Measurements from ENCODE around the gene KCNRG. TPM values are rescaled to one million over a fixed set of nuclear protein-coding genes. Genes with fewer than 3 reads are reported as not detected.

KCNRG gene
- total RNA-seq, 1 experiment from 2014 or later = 0.20 TPM

DNA sequence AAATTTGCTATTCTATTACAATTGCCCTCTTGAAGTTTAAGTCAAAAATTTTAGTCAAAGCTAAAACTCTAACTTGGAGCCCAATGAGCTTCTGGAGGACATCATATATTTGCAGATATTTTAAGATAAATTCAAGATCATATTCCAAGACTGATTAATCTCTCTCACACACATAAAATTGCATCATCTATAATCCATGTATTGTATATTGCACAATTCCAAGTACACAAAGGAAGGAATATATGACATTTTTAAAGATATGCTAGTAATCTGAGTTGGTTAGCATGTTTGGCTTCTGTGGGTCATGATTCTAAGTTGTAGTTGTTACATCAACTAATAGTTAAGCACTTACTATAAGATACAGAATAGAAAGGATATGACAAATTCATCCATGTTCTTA, 53.3 kb downstream of the KCNRG start:
- peaks cover 56% of the 10 kb centered on the region for H3K36me3 Mint-ChIP-seq (ENCODE audit: insufficient read depth, unreplicated experiment)
- no peak overlapping the region for H3K27ac Mint-ChIP-seq (ENCODE audit: unreplicated experiment)
- Histone ChIP-seq H3K27me3 (replicated peaks; ENCODE audit: control insufficient read depth, insufficient read depth, low read length) (no peaks in the 10 kb centered on the region), H3K36me3 (ENCODE audit: control insufficient read depth, insufficient read depth, low read length) (peaks cover 3% of the 10 kb centered on the region; the same call in 1 of the 2 replicates), H3K4me3 (ENCODE audit: low read depth, low read length) (no peak overlapping the region), H3K9me3 (no peaks in the 10 kb centered on the region), H3K4me1 (no peaks in the 10 kb centered on the region; the same call in 1 of the 2 replicates)
- no peak overlapping the region for H3K4me3 Mint-ChIP-seq (ENCODE audit: unreplicated experiment)
- CTCF ChIA-PET = interaction anchor here (0.6 kb wide), 3 partner anchors 63 to 424 kb away, joined by 3 read pairs; no protein-coding TSS in a partner anchor
- no peaks in the 10 kb centered on the region for H3K9me3 Mint-ChIP-seq (ENCODE audit: unreplicated experiment)
- POLR2A ChIA-PET = no interaction called here
- H3K4me1 Mint-ChIP-seq (ENCODE audit: low read depth, unreplicated experiment) = peaks cover 2% of the 10 kb centered on the region
- TF ChIP-seq, protein P1, sequence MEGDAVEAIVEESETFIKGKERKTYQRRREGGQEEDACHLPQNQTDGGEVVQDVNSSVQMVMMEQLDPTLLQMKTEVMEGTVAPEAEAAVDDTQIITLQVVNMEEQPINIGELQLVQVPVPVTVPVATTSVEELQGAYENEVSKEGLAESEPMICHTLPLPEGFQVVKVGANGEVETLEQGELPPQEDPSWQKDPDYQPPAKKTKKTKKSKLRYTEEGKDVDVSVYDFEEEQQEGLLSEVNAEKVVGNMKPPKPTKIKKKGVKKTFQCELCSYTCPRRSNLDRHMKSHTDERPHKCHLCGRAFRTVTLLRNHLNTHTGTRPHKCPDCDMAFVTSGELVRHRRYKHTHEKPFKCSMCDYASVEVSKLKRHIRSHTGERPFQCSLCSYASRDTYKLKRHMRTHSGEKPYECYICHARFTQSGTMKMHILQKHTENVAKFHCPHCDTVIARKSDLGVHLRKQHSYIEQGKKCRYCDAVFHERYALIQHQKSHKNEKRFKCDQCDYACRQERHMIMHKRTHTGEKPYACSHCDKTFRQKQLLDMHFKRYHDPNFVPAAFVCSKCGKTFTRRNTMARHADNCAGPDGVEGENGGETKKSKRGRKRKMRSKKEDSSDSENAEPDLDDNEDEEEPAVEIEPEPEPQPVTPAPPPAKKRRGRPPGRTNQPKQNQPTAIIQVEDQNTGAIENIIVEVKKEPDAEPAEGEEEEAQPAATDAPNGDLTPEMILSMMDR (IDR thresholded peaks at IDR 0.05; ENCODE audit: insufficient read depth in 1 of 2, low read depth in 1 of 2, low read length in 1 of 2, severe bottlenecking in 1 of 2, unreplicated experiment in 1 of 2) = no peak
- intact Hi-C loops (cut with micrococcal nuclease; ENCODE audit: unreplicated experiment) = no loop called here
- no peaks in the 10 kb centered on the region for H3K27me3 Mint-ChIP-seq (ENCODE audit: insufficient read depth, unreplicated experiment)
- no peak for DNase-seq
- BruUV-seq (replicated peaks) = no TSS peak

DNA sequence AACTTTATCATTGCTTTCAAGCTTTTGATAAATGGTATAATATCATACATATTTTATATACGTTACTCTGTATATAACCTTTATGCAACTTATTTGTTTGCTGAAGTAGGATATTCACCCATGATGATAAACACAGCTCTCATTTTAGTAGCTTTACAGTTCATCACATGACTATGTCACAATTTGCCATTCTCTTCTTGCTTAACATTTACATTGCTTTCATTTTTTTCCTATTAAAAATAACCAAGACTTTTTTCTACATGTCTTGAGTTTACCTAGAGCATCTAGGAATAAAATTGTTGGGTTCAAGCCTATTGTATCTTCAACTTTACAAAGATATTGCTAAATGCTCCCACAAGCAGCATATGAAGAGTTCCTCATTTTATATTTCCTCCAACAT, 54.0 kb downstream of the KCNRG start:
- CTCF ChIA-PET = no interaction called here
- Histone ChIP-seq H3K9me3 (no peaks in the 10 kb centered on the region), H3K4me1 (no peaks in the 10 kb centered on the region; the same call in 1 of the 2 replicates), H3K27me3 (replicated peaks; ENCODE audit: control insufficient read depth, insufficient read depth, low read length) (no peaks in the 10 kb centered on the region), H3K4me3 (ENCODE audit: low read depth, low read length) (no peak overlapping the region), H3K36me3 (ENCODE audit: control insufficient read depth, insufficient read depth, low read length) (peaks cover 3% of the 10 kb centered on the region; the same call in 1 of the 2 replicates)
- Mint-ChIP-seq H3K27ac (ENCODE audit: unreplicated experiment) (no peak overlapping the region), H3K4me1 (ENCODE audit: low read depth, unreplicated experiment) (peaks cover 5% of the 10 kb centered on the region), H3K9me3 (ENCODE audit: unreplicated experiment) (no peaks in the 10 kb centered on the region), H3K4me3 (ENCODE audit: unreplicated experiment) (no peak overlapping the region), H3K36me3 (ENCODE audit: insufficient read depth, unreplicated experiment) (peaks cover 63% of the 10 kb centered on the region), H3K27me3 (ENCODE audit: insufficient read depth, unreplicated experiment) (no peaks in the 10 kb centered on the region)
- TF ChIP-seq, protein P1 (IDR thresholded peaks at IDR 0.05; ENCODE audit: insufficient read depth in 1 of 2, low read depth in 1 of 2, low read length in 1 of 2, severe bottlenecking in 1 of 2, unreplicated experiment in 1 of 2) = no peak
- no peak for DNase-seq
- no TSS peak for BruUV-seq (replicated peaks)
- POLR2A ChIA-PET = no interaction called here
- intact Hi-C loops (cut with micrococcal nuclease; ENCODE audit: unreplicated experiment) = no loop called here

DNA sequence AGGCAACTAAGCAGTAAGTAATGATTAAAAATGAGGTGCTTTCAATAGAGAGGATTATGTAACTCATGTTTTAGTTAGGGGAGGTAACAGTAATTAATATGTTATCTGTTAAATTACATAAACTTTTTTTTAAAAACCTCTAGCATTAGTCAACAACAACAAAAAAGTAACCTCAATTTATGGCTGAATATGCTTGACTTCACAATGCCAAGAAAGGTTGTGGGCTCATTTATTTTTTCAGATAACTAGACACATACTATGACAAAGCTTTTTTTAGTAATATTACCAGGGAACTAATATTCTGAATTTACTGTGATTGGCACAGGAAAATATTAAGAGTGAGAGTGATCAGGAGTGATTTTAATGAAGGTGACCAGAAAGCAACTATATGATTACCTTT, 54.9 kb downstream of the KCNRG start:
- Histone ChIP-seq H3K27me3 (replicated peaks; ENCODE audit: control insufficient read depth, insufficient read depth, low read length) (no peaks in the 10 kb centered on the region), H3K9me3 (no peaks in the 10 kb centered on the region), H3K4me1 (peaks cover 3% of the 10 kb centered on the region), H3K36me3 (ENCODE audit: control insufficient read depth, insufficient read depth, low read length) (peaks cover 3% of the 10 kb centered on the region; the same call in 1 of the 2 replicates), H3K4me3 (ENCODE audit: low read depth, low read length) (no peak overlapping the region)
- no peak for DNase-seq
- ChIA-PET POLR2A (no interaction called here), CTCF (interaction anchor here (0.6 kb wide), 1 partner anchor 145 kb away, joined by 3 read pairs; no protein-coding TSS in a partner anchor)
- Mint-ChIP-seq H3K9me3 (ENCODE audit: unreplicated experiment) (no peaks in the 10 kb centered on the region), H3K27ac (ENCODE audit: unreplicated experiment) (no peak overlapping the region), H3K27me3 (ENCODE audit: insufficient read depth, unreplicated experiment) (no peaks in the 10 kb centered on the region), H3K4me1 (ENCODE audit: low read depth, unreplicated experiment) (peaks cover 5% of the 10 kb centered on the region), H3K36me3 (ENCODE audit: insufficient read depth, unreplicated experiment) (peaks cover 59% of the 10 kb centered on the region), H3K4me3 (ENCODE audit: unreplicated experiment) (no peak overlapping the region)
- intact Hi-C loops (cut with micrococcal nuclease; ENCODE audit: unreplicated experiment) = no loop called here
- TF ChIP-seq, protein P1 (IDR thresholded peaks at IDR 0.05; ENCODE audit: insufficient read depth in 1 of 2, low read depth in 1 of 2, low read length in 1 of 2, severe bottlenecking in 1 of 2, unreplicated experiment in 1 of 2) = no peak
- no TSS peak for BruUV-seq (replicated peaks)

Small RNA genes lying within 50 kb of the gene (microRNA-seq; reads per million reads assigned to microRNA genes)
- 1,463 reads per million, percentile 91 among the genes with 10 or more reads in this experiment for gene MIR15A
- 423 reads per million, percentile 80 among the genes with 10 or more reads in this experiment for gene MIR16-1
- gene MIR3613 = 14.9 reads per million, percentile 54 among the genes with 10 or more reads in this experiment

Other genes starting within 250 kb of the KCNRG start
- gene KPNA3, start 222.8 kb upstream of the KCNRG start, total RNA-seq (2022) = 81.3 and 81.9 TPM in 2 replicates
- 16.7 and 20.7 TPM in 2 replicates for gene SPRYD7, start 79.1 kb upstream of the KCNRG start, total RNA-seq (2022)
- gene TRIM13, start 18.4 kb upstream of the KCNRG start, total RNA-seq (2022) = 16.5 and 21.0 TPM in 2 replicates

All from Caco-2 (cell line).